CD4-positive, alpha-beta T cell treated with Interleukin-4 for 1 hour (primary cell): ENCODE data around the gene CDC7.
"Not testable (repeated sequence)": the region's sequence is repeated elsewhere in the genome, so short reads cannot be mapped to it uniquely, and the experiment has no call there.

Experiments used
- DNase-seq, 2 donors: peaks; one replicate each; pipeline ENCODE4 v3.0.0-alpha.2; 2020 to 2022

CDC7 gene

GRCh38 chr1:91500756-91501522 is at the start of gene CDC7:
TSS of gene CDC7 (plus strand) at chr1:91500851. CDS start at chr1:91501717, 866 bp downstream.
- DNase-seq, result peak; percentile 89 to 90

- DNase-seq, result no peak
Observed at GRCh38 chr1:91454136-91454535, 46.5 kb upstream of the CDC7 start.

GRCh38 chr1:91455334-91455733 is 45.3 kb upstream of the CDC7 start:
- no peak for DNase-seq

GRCh38 chr1:91455896-91456295 is 44.8 kb upstream of the CDC7 start:
- no peak for DNase-seq

GRCh38 chr1:91465350-91465749 is 35.3 kb upstream of the CDC7 start:
- not testable (repeated sequence) for DNase-seq

- DNase-seq, result no peak
Observed at GRCh38 chr1:91476533-91477217, 24.0 kb upstream of the CDC7 start.

- DNase-seq, result no peak
Observed at GRCh38 chr1:91487469-91487868, 13.2 kb upstream of the CDC7 start.

- no peak for DNase-seq
Observed at GRCh38 chr1:91490501-91490900, 10.2 kb upstream of the CDC7 start.

GRCh38 chr1:91498035-91498434 is 2.6 kb upstream of the CDC7 start:
- DNase-seq, result no peak

GRCh38 chr1:91498498-91499245 is 2.0 kb upstream of the CDC7 start:
- DNase-seq, result no peak

- DNase-seq, result no peak
Observed at GRCh38 chr1:91499346-91499745, 1.3 kb upstream of the CDC7 start.

- no peak for DNase-seq
Observed at GRCh38 chr1:91499904-91500755, 521 bp upstream of the CDC7 start.

GRCh38 chr1:91501523-91501851 is 836 bp downstream of the CDC7 start:
- no peak for DNase-seq

- no peak for DNase-seq
Observed at GRCh38 chr1:91501971-91502671, 1.5 kb downstream of the CDC7 start.

GRCh38 chr1:91502672-91503184 is 2.1 kb downstream of the CDC7 start:
- DNase-seq, result peak in 1 of 2 donors; percentile 16

GRCh38 chr1:91503332-91503900 is 2.8 kb downstream of the CDC7 start:
- DNase-seq, result no peak

GRCh38 chr1:91503975-91504530 is 3.4 kb downstream of the CDC7 start:
- no peak for DNase-seq

GRCh38 chr1:91505086-91505485 is 4.4 kb downstream of the CDC7 start:
- no peak for DNase-seq

GRCh38 chr1:91506071-91506470 is 5.4 kb downstream of the CDC7 start:
- no peak for DNase-seq

- no peak for DNase-seq
Observed at GRCh38 chr1:91507328-91507727, 6.7 kb downstream of the CDC7 start.

- DNase-seq, result no peak
Observed at GRCh38 chr1:91510754-91511153, 10.1 kb downstream of the CDC7 start.
